Breast epithelium (tissue), 4 donors: ENCODE measurements around the gene IQGAP2. TPM values are rescaled to one million over a fixed set of nuclear protein-coding genes. Genes with fewer than 3 reads are reported as not detected.

Experiments
- DNase-seq, 2 donors: peaks; one replicate each; pipeline ENCODE4 v3.0.0-alpha.2; 2019; ENCODE audit warnings: low spot score in 2 of 2
- H3K27ac ChIP-seq, 2 donors: fragments of 200-600 bp; sonication (generic) in 1 of 2; one replicate each; pipeline ENCODE4 v1.5.1; 2016 to 2019; ENCODE audit warnings: mild to moderate bottlenecking in 1 of 2
- H3K27me3 ChIP-seq, 2 donors: fragments of 200-600 bp; sonication (generic) in 1 of 2; one replicate each; pipeline versions ENCODE4 v1.5.1 to v1.6.0; 2017 to 2019; ENCODE audit warnings: control low read depth in 1 of 2, mild to moderate bottlenecking in 1 of 2
- H3K36me3 ChIP-seq: fragments of 200-600 bp; one replicate; pipeline ENCODE4 v1.5.1; 2019
- H3K4me1 ChIP-seq, 2 donors: fragments of 200-600 bp; sonication (generic); one replicate each; pipeline ENCODE4 v1.5.1; 2016 to 2019; ENCODE audit warnings: control low read depth in 1 of 2
- H3K4me3 ChIP-seq, 3 donors: fragments of 200-600 bp; sonication (generic); 1 replicate in 2 of 3; 2 replicates in 1 of 3; pipeline ENCODE4 v1.5.1; 2016 to 2019; ENCODE audit warnings: mild to moderate bottlenecking in 3 of 3, moderate library complexity in 2 of 3
- H3K9me3 ChIP-seq, 2 donors: fragments of 200-600 bp; sonication (generic) in 1 of 2; one replicate each; pipeline ENCODE4 v1.5.1; 2016 to 2019; ENCODE audit warnings: control low read depth in 1 of 2
- CTCF ChIP-seq, 3 donors: fragments of 450-650 bp; IDR thresholded peaks; one replicate each; pipeline ENCODE4 v1.5.1; 2016 to 2017; ENCODE audit warnings: antibody characterized with exemption in 3 of 3, mild to moderate bottlenecking in 3 of 3, moderate library complexity in 3 of 3
- POLR2A ChIP-seq: fragments of 450-650 bp; IDR thresholded peaks from one replicate; pipeline ENCODE4 v1.6.1; 2016; ENCODE audit warnings: antibody characterized with exemption, mild to moderate bottlenecking, moderate library complexity
- POLR2AphosphoS5 ChIP-seq, 3 donors: sonication (generic); formaldehyde crosslinking; IDR thresholded peaks; one replicate each; pipeline ENCODE4 v1.6.1; 2017; ENCODE audit warnings: antibody characterized with exemption in 3 of 3
- intact Hi-C: fragments of 100-400 bp; cut with DNase I; formaldehyde crosslinking; loops from one replicate; pipeline ENCODE4 v1.15.1; 2023; ENCODE audit warnings: low total_unique reads
- total RNA-seq, 3 donors: library from RNA; depleted of rRNA; stranded (reverse); fragments of >200 nt; gene quantifications; one replicate each; pipeline ENCODE4 v1.1.0, GENCODE V29; 2016

The IQGAP2 gene
- total RNA-seq, 3 donors from 2014 or later, result 31.7 to 70.2 (median 44.6) TPM

- no peak overlapping the region for H3K4me3 ChIP-seq
- H3K27me3 ChIP-seq, result no peaks in the 10 kb centered on the region
- intact Hi-C loops, result no loop called here
- no peak for DNase-seq
- no peaks in the 10 kb centered on the region for H3K9me3 ChIP-seq
- H3K4me1 ChIP-seq, result no peaks in the 10 kb centered on the region
- TF ChIP-seq CTCF (IDR thresholded peaks at IDR 0.05) (no peak), POLR2A (no peak), POLR2AphosphoS5 (IDR thresholded peaks at IDR 0.05) (no peak)
- no peaks in the 10 kb centered on the region for H3K36me3 ChIP-seq
- no peak overlapping the region for H3K27ac ChIP-seq
Observed at GRCh38 chr5:76494201-76494600, 91.1 kb downstream of the IQGAP2 start.

GRCh38 chr5:76495870-76496269 is 92.8 kb downstream of the IQGAP2 start:
- no peak overlapping the region for H3K27ac ChIP-seq
- TF ChIP-seq CTCF (IDR thresholded peaks at IDR 0.05) (no peak), POLR2AphosphoS5 (IDR thresholded peaks at IDR 0.05) (no peak), POLR2A (no peak)
- no peaks in the 10 kb centered on the region for H3K27me3 ChIP-seq
- no peaks in the 10 kb centered on the region for H3K36me3 ChIP-seq
- no peaks in the 10 kb centered on the region for H3K4me1 ChIP-seq
- no peak for DNase-seq
- H3K4me3 ChIP-seq, result no peak overlapping the region
- intact Hi-C loops, result no loop called here
- H3K9me3 ChIP-seq, result no peaks in the 10 kb centered on the region

GRCh38 chr5:76497065-76497460 is 94.0 kb downstream of the IQGAP2 start:
- intact Hi-C loops, result no loop called here
- DNase-seq, result no peak
- Histone ChIP-seq H3K36me3 (no peaks in the 10 kb centered on the region), H3K4me1 (no peaks in the 10 kb centered on the region), H3K27ac (no peak overlapping the region), H3K9me3 (no peaks in the 10 kb centered on the region), H3K4me3 (no peak overlapping the region), H3K27me3 (no peaks in the 10 kb centered on the region)
- TF ChIP-seq POLR2AphosphoS5 (IDR thresholded peaks at IDR 0.05), result no peak
- TF ChIP-seq CTCF (IDR thresholded peaks at IDR 0.05), result no peak
- no peak for TF ChIP-seq POLR2A

GRCh38 chr5:76497986-76498717 is 95.1 kb downstream of the IQGAP2 start:
- TF ChIP-seq POLR2A (no peak), CTCF (IDR thresholded peaks at IDR 0.05) (no peak), POLR2AphosphoS5 (IDR thresholded peaks at IDR 0.05) (no peak)
- Histone ChIP-seq H3K27ac (no peak overlapping the region), H3K4me1 (no peaks in the 10 kb centered on the region), H3K9me3 (no peaks in the 10 kb centered on the region), H3K27me3 (no peaks in the 10 kb centered on the region), H3K4me3 (no peak overlapping the region), H3K36me3 (no peaks in the 10 kb centered on the region)
- intact Hi-C loops, result no loop called here
- DNase-seq, result no peak

- H3K27me3 ChIP-seq, result no peaks in the 10 kb centered on the region
- no peak overlapping the region for H3K27ac ChIP-seq
- DNase-seq, result no peak
- H3K9me3 ChIP-seq, result no peaks in the 10 kb centered on the region
- no peaks in the 10 kb centered on the region for H3K36me3 ChIP-seq
- TF ChIP-seq POLR2A (no peak), POLR2AphosphoS5 (IDR thresholded peaks at IDR 0.05) (no peak), CTCF (IDR thresholded peaks at IDR 0.05) (no peak)
- H3K4me3 ChIP-seq, result no peak overlapping the region
- intact Hi-C loops, result no loop called here
- H3K4me1 ChIP-seq, result no peaks in the 10 kb centered on the region
Observed at GRCh38 chr5:76499507-76500161, 96.5 kb downstream of the IQGAP2 start.
